IMR-90 (cell line): ENCODE results near the gene DCTD. TPM values are rescaled to one million over a fixed set of nuclear protein-coding genes. Genes with fewer than 3 reads are reported as not detected.

ENCODE experiments used
- ATAC-seq: fragments of 200-7000 bp; cut with Tn5 transposase; 2 replicates; pipeline ENCODE4 v1.9.1; 2020; ENCODE audit warnings: low read depth, mild to moderate bottlenecking, moderate library complexity
- BruUV-seq: library from RNA; stranded (reverse); fragments of 400-500 nt; replicated peaks from 2 replicates; lab custom pipeline; 2021; lab: Mats Ljungman, UMichigan
- CTCF ChIA-PET: fragments of 300-600 bp; formaldehyde crosslinking; extraction: SDS; loops from one replicate; lab custom pipeline; 2021; ENCODE audit warnings: antibody characterized with exemption; lab: Yijun Ruan, JAX
- POLR2A ChIA-PET: fragments of 300-600 bp; sonication (Branson Sonifier 250); formaldehyde crosslinking; loops from one replicate; lab custom pipeline; 2022; ENCODE audit warnings: antibody characterized with exemption; ENCODE audit not compliant: unreplicated experiment; lab: Charles Lee
- DNase-seq: peaks from one replicate; pipeline ENCODE4 v3.0.0; 2013
- H2AFZ ChIP-seq: replicated peaks from 2 replicates; pipeline ENCODE3; 2013; ENCODE audit warnings: low read length, mild to moderate bottlenecking; ENCODE audit not compliant: poor library complexity
- H2AK5ac ChIP-seq: 2 replicates; pipeline ENCODE4 v1.6.1; 2013; ENCODE audit warnings: low read depth, low read length, inconsistent platforms
- H2AK9ac ChIP-seq: replicated peaks from 2 replicates; pipeline ENCODE3; 2013; ENCODE audit warnings: mild to moderate bottlenecking, low read depth, low read length, moderate library complexity; ENCODE audit not compliant: poor library complexity
- H2BK120ac ChIP-seq: 2 replicates; pipeline ENCODE4 v1.6.1; 2013; ENCODE audit warnings: low read depth, low read length, inconsistent platforms
- H2BK15ac ChIP-seq: 3 replicates; pipeline ENCODE4 v1.6.1; 2013; ENCODE audit warnings: low read depth, low read length, inconsistent platforms
- H2BK20ac ChIP-seq: 2 replicates; pipeline ENCODE4 v1.6.1; 2013; ENCODE audit warnings: low read depth, mild to moderate bottlenecking, inconsistent platforms, low read length, moderate library complexity
- H2BK5ac ChIP-seq: 2 replicates; pipeline ENCODE4 v1.6.1; 2013; ENCODE audit warnings: mild to moderate bottlenecking, low read depth, low read length, inconsistent platforms; ENCODE audit not compliant: poor library complexity, severe bottlenecking
- H3K14ac ChIP-seq: replicated peaks from 2 replicates; pipeline ENCODE4 v1.6.1; 2013; ENCODE audit warnings: low read depth, low read length, inconsistent platforms
- H3K18ac ChIP-seq: 2 replicates; pipeline ENCODE4 v1.6.1; 2013; ENCODE audit warnings: low read depth, low read length, control low read depth
- H3K23ac ChIP-seq: 2 replicates; pipeline ENCODE4 v1.6.1; 2013; ENCODE audit warnings: low read depth, low read length, inconsistent platforms
- H3K27ac ChIP-seq: 2 replicates; pipeline ENCODE4 v1.5.1; 2013; ENCODE audit warnings: mild to moderate bottlenecking, control low read depth, low read length; ENCODE audit not compliant: insufficient read depth
- H3K27me3 ChIP-seq: 2 replicates; pipeline ENCODE4 v1.6.1; 2013; ENCODE audit warnings: low read length; ENCODE audit not compliant: control insufficient read depth, insufficient read depth
- H3K36me3 ChIP-seq: 2 replicates; pipeline ENCODE4 v1.6.1; 2013; ENCODE audit warnings: low read length, mixed read lengths; ENCODE audit not compliant: control insufficient read depth, insufficient read depth
- H3K4ac ChIP-seq: 2 replicates; pipeline ENCODE4 v1.6.1; 2013; ENCODE audit warnings: low read depth, low read length, inconsistent platforms
- H3K4me1 ChIP-seq: 2 replicates; pipeline ENCODE4 v1.6.1; 2013; ENCODE audit warnings: low read length, mixed read lengths; ENCODE audit not compliant: control insufficient read depth, insufficient read depth
- H3K4me2 ChIP-seq: 2 replicates; pipeline ENCODE4 v1.6.1; 2013; ENCODE audit warnings: low read depth, mild to moderate bottlenecking, control low read depth, low read length, moderate library complexity
- H3K4me3 ChIP-seq: 2 replicates; pipeline ENCODE4 v1.5.1; 2013; ENCODE audit warnings: low read depth, mild to moderate bottlenecking, control low read depth, low read length, moderate library complexity; ENCODE audit not compliant: insufficient read depth
- H3K56ac ChIP-seq: 2 replicates; pipeline ENCODE4 v1.6.1; 2013; ENCODE audit warnings: low read length, inconsistent platforms; ENCODE audit not compliant: insufficient read depth; ENCODE audit errors: extremely low read depth
- H3K79me1 ChIP-seq, 2 experiments: 2 replicates each; pipeline ENCODE4 v1.6.1; 2013; ENCODE audit warnings: low read length in 2 of 2, inconsistent platforms in 1 of 2, low read depth in 1 of 2
- H3K9ac ChIP-seq: 2 replicates; pipeline ENCODE4 v1.6.1; 2013; ENCODE audit warnings: low read depth, low read length, control low read depth
- H3K9me1 ChIP-seq: 2 replicates; pipeline ENCODE4 v1.6.1; 2013; ENCODE audit warnings: low read length, inconsistent platforms; ENCODE audit not compliant: insufficient read depth
- H3K9me3 ChIP-seq: 2 replicates; pipeline ENCODE4 v1.6.1; 2013; ENCODE audit warnings: low read length; ENCODE audit not compliant: control insufficient read depth, insufficient read depth
- H4K20me1 ChIP-seq: 2 replicates; pipeline ENCODE4 v1.6.1; 2013; ENCODE audit warnings: low read length, inconsistent platforms; ENCODE audit not compliant: insufficient read depth
- H4K5ac ChIP-seq: 2 replicates; pipeline ENCODE4 v1.6.1; 2013; ENCODE audit warnings: mild to moderate bottlenecking, low read depth, low read length, control low read depth
- H4K8ac ChIP-seq, 2 experiments: 2 replicates each; pipeline ENCODE4 v1.6.1; 2013; ENCODE audit warnings: low read depth in 2 of 2, low read length in 2 of 2, control low read depth in 1 of 2, inconsistent platforms in 1 of 2
- H4K91ac ChIP-seq: 2 replicates; pipeline ENCODE4 v1.6.1; 2013; ENCODE audit warnings: low read depth, low read length, inconsistent platforms; ENCODE audit not compliant: insufficient read depth
- RAD21 ChIP-seq: IDR thresholded peaks from 2 replicates; pipeline ENCODE4 v1.6.1; 2012; ENCODE audit warnings: low read length, improper control_type of control experiment
- WGBS, 2 experiments: methylation state at CpG; one replicate each; pipeline versions ENCODE4 v1.1.5 to v1.1.7; 2013; ENCODE audit warnings: missing lambda C conversion rate in 2 of 2; ENCODE audit not compliant: insufficient read length in 1 of 2; ENCODE audit errors: extremely low coverage in 2 of 2; 5-methylcytosine and 5-hydroxymethylcytosine counted together
- dilution Hi-C: fragments of 300-500 bp; cut with HindIII; formaldehyde crosslinking; loops from one replicate; pipeline ENCODE4 v1.14.3; 2018; ENCODE audit warnings: low sequenced_read_pairs; ENCODE audit not compliant: unreplicated experiment
- in situ Hi-C: fragments of 300-500 bp; cut with MboI; formaldehyde crosslinking; loops from 3 replicates; pipeline ENCODE4 v1.14.3; 2019; ENCODE audit warnings: low sequenced_read_pairs, inconsistent platforms, mixed read lengths
- intact Hi-C: fragments of 100-400 bp; cut with micrococcal nuclease; formaldehyde crosslinking; loops from 2 replicates; pipeline ENCODE4 v1.10.0; 2022
- polyA plus RNA-seq, 3 experiments: library from polyadenylated mRNA; depleted of rRNA; stranded (reverse); fragments of >200 nt; gene quantifications; 2 replicates each; pipeline ENCODE4 v1.2.3, GENCODE V29; 2012; ENCODE audit warnings: low replicate concordance in 1 of 3
- total RNA-seq: library from RNA; depleted of rRNA; stranded (reverse); fragments of >200 nt; gene quantifications from 2 replicates; pipeline ENCODE4 v1.2.3, GENCODE V29; 2012

Gene DCTD
- total and polyA plus RNA-seq, 2 of the 4 experiments (the other 2 are of a cell fraction) = 90.3 to 127 TPM

GRCh38 chr4:182845618-182846017 lies 71.6 kb downstream of the DCTD start:
- no peak overlapping the region for H3K4ac ChIP-seq
- H4K8ac ChIP-seq = no peak overlapping the region
- ChIA-PET CTCF (interaction anchor here (0.6 kb wide), 1 partner anchor 19 kb away, joined by 3 read pairs; no protein-coding TSS in a partner anchor), POLR2A (no interaction called here)
- H3K9me3 ChIP-seq = 0 out of 2 replicates have a peak, but pooled peaks cover 2% of the 10 kb centered on the region
- H2AK9ac ChIP-seq = no peak overlapping the region
- intact Hi-C loops = no loop called here
- no peak overlapping the region for H3K14ac ChIP-seq
- in situ Hi-C loops = no loop called here
- 70% methylated on average over 2 of the region's 6 CpGs; no CpG with 5 or more reads in 1 of the 2 experiments for WGBS, 2 experiments
- H4K20me1 ChIP-seq = no peaks in the 10 kb centered on the region
- no peak overlapping the region for H3K18ac ChIP-seq
- DNase-seq (no peak), ATAC-seq (no peak)
- no peak for TF ChIP-seq RAD21
- no peak overlapping the region for H3K56ac ChIP-seq
- H4K5ac ChIP-seq = no peak overlapping the region
- no peak overlapping the region for H3K4me3 ChIP-seq
- H2AFZ ChIP-seq = no peak overlapping the region
- no TSS peak for BruUV-seq
- H4K91ac ChIP-seq = no peak overlapping the region
- no peak overlapping the region for H3K27ac ChIP-seq
- peaks cover 15% of the 10 kb centered on the region for H3K27me3 ChIP-seq
- H3K79me1 ChIP-seq = no peaks in the 10 kb centered on the region
- dilution Hi-C loops = no loop called here
- H2AK5ac ChIP-seq = no peak overlapping the region
- H3K9me1 ChIP-seq = no peaks in the 10 kb centered on the region
- H3K9ac ChIP-seq = no peak overlapping the region
- H3K23ac ChIP-seq = no peak overlapping the region
- H2BK20ac ChIP-seq = no peak overlapping the region
- no peak overlapping the region for H2BK15ac ChIP-seq
- H2BK120ac ChIP-seq = no peak overlapping the region
- H3K36me3 ChIP-seq = no peaks in the 10 kb centered on the region
- H2BK5ac ChIP-seq = no peak overlapping the region
- H3K4me1 ChIP-seq = no peaks in the 10 kb centered on the region
- H3K4me2 ChIP-seq = no peak overlapping the region
